GM11168 (cell line): ENCODE data around the gene ACOXL.
"Not testable (repeated sequence)": the region's sequence is repeated elsewhere in the genome, so short reads cannot be mapped to it uniquely, and the experiment has no call there.

Source experiments
- in situ Hi-C: fragments of 300-500 bp; cut with MboI; formaldehyde crosslinking; loops from one replicate; pipeline ENCODE4 v1.12.0; 2022; ENCODE audit warnings: low sequenced_read_pairs; ENCODE audit not compliant: unreplicated experiment

ACOXL gene

GRCh38 chr2:110848071-110848470, 115.7 kb downstream of the ACOXL start:
- in situ Hi-C loops, result no loop called here

GRCh38 chr2:110848519-110849030, 116.2 kb downstream of the ACOXL start:
- in situ Hi-C loops, result no loop called here

GRCh38 chr2:110851531-110851930, 119.2 kb downstream of the ACOXL start:
- in situ Hi-C loops, result no loop called here

DNA sequence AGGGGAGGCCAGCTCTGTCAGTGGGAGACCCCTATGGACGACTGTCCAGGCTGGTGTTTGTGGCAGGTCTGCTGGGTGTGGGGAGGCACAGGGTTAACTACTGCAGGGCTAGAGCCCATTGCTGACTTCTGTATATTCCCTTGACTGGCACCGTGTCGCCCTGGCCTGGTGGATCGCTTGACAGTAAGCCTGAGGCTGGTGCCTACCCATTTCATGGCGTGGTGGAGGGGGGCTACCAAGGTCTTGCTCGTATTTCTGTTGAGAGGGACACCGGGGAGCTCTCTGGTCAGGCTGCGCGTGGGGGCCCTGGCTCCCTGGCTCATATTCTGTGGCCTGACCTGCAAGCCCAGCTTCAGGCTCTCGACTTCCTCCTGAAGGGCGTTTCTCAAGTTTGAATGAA, 119.7 kb downstream of the ACOXL start:
- in situ Hi-C loops, result no loop called here

DNA sequence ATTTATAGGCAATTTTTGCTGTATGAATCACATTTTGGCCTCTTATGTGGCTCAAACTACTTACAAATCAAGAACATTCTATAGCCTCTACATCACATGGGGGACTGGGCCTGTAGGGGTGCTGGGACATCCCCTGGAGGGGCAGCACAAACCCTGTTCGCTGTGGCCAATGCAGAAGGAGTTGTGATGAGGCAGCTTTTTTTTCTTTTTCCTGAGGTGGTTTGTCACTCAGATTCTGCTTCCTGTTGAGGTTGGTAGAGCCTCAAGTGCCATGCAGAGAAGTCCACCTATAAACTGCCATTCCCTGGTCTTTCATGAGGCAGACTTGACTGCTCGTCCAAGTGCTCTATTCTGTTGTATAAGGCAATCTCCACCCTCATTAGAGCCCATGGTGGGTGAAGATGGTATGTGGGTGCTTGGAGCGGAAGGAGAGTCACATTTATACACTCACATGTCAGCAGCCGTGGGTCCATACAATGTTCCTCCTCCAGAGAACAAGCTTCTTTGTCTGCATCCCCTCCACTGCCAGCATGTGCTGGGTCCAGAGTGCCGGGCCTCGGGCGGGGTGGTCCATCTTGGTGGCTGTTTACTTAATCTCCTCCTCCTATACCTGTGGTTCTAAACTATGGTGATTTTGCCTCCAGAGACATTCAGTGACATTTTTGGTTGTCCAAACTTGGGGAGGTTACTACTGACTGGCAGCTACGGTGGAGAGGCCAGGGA, 120.3 kb downstream of the ACOXL start:
- in situ Hi-C loops, result no loop called here

DNA sequence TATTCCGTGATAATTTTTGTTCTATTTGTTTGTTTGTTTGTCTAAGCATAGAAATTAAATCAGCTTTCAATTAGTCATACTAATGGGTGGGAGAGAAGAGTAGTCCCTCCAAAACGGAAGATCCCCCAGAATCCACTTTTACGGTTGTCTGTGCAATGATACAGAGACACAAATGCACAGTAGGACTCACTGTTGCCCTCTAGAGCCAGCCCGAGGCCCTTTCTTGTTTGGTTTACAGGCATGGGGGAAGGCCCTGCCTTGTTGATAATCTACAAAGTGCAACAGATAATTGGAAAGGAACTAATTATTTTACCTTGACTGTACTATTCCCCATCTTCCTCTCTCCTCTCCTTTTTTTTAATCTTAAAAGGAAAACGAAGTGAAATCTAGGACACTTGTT, 121.1 kb downstream of the ACOXL start:
- in situ Hi-C loops, result no loop called here

GRCh38 chr2:110853948-110854347, 121.6 kb downstream of the ACOXL start:
- in situ Hi-C loops, result no loop called here

DNA sequence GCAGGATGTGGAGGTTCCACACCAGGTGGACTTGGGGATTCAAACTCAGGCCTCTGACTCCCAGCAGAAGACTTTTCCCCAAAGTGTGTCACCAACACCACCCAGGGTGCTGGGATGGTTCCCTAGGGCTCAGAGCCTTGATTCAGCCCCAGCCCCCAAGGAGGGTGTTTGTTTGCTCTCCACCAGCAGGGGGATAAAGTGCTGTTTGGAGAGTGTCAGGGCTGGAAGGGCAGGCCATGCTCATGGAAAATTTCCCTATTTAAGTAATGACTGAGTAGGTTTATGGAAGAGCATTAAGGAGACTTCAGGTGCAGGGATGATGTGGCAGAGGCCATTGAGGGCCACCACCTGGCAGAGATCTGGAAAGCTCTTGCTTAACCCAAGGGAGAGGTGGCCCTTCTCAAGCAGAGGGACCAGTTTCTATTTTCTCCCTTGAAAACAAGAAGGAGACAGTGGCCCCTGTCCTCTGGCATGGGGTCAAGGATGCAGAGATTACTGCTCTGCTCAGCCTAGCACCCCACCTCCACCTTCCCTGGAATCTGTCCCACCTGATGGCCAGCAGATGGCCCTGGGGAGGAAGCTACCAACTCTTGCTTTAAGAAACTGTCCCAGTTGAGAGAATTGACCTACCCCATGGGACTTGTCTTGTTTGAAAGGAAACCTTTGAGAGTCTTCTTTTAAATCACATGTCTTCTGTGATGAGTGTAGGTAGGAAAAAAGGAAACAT, 122.1 kb downstream of the ACOXL start:
- in situ Hi-C loops, result no loop called here

- in situ Hi-C loops, result not testable (repeated sequence)
Measured at GRCh38 chr2:110855841-110856240, 123.5 kb downstream of the ACOXL start.

DNA sequence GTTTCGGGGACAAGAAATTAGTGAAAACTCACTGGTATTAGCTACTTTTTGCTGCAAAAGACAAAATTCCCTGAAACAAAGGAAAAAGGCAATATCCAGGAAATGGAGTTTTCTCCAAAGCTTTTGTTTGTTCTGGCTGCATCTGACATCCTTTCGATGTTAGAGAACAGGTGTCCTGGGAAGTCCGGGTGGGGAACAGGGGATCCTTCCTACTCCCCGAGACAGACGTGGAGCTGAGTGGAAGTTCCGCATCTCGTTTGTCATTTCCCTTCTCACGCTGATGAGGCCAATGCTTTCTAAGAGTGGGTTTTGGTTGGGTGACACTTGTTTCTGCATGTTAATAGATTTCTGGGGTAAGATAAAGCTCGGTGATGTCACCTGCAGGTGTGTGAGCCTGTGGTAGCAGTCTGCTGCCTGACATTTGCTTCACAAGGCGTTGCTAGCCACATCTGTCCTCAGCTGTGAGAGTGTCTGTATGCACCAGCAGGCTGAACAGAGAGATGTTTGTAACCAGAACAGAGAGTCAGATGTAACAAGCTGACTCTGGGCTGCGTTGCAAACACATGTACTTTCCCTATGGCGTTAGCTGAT, 125.9 kb downstream of the ACOXL start:
- in situ Hi-C loops, result no loop called here

DNA sequence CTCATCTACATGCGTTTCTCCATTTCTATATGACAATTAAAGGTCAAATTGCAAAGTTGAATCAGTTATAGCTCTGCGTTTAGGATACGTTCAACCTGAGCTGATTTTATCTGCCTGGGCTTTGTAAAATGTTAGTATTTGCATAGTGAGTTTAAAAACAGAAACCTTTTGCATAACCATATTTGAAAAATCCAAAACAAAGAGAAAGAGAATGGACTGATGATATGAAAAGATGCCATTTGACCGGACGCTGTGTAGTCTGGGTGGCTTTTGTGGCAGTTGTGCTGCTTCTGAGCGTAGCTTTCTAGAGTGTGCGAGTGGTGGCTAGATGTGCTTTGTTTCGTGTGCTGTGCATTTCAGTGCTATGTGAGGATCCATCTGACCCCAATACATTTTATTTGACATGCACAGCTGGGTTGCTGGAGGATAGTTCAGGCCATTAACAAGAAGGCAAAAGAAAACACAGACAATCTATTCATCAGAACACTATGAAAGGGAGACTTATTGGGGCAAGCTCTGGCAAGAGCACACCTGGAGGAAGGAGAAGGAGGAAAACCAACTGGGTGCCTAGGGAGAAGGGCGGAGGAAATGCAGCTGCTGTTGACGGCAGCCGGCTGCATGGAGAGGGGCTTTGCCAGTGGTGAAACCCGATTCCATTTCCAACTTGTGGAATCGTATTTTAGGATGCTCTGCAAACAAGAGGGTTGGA, 126.8 kb downstream of the ACOXL start:
- in situ Hi-C loops, result no loop called here

GRCh38 chr2:110860630-110861029, 128.3 kb downstream of the ACOXL start:
- in situ Hi-C loops, result loop anchor here (10.0 kb wide), 1 partner anchor 254 kb away; no protein-coding TSS in a partner anchor

DNA sequence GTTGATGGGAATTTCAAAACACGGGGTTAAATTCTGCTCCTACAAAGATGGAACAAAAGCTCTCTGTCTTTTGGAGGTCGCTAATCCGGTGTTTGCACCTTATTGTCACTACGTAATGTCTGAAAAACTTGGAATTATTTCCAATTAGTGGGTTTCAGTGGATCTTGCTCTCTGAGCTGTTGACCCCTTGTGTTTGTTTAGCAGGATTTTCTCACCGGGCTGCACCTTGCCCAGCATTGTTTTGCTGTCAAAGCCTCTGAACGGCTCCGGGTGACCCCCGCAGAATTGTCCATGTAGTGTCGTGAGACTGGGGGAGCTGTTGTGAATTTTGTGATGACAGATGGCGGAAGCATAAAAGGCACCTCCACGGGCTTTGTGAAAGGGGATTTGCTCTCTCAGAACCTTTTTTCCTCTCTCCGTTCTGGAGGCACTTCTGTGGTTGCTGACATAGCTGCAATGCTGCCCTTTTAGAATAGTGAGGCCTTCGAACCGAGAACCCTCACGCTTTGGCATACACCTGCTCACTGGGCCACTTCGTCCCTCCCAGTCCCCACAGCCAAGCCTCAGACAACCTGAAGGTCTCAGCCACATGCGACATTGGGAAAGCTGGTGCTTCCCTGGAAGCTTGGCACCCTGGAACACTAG, 129.4 kb downstream of the ACOXL start:
- in situ Hi-C loops, result loop anchor here (10.0 kb wide), 1 partner anchor 253 kb away; no protein-coding TSS in a partner anchor

DNA sequence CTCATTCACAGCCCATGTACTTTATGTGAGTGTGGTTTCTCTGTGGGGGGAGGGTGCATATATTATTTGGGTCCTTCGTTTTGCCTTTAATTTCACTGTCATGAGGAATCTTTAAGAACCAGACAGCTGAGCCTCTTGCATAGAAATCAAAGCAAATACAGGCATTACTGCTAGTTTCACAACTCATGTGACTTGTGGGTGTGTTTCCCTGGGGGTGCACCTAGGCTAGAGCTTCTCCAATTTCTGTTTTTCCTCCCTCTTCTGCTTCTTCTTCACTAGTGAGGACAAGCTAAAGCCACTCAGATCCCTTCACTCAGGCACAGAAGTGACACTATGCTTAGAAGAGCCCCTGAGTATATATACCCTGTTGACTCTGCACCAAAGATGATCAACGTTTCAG, 131.4 kb downstream of the ACOXL start:
- in situ Hi-C loops, result loop anchor here (10.0 kb wide), 1 partner anchor 251 kb away; no protein-coding TSS in a partner anchor

DNA sequence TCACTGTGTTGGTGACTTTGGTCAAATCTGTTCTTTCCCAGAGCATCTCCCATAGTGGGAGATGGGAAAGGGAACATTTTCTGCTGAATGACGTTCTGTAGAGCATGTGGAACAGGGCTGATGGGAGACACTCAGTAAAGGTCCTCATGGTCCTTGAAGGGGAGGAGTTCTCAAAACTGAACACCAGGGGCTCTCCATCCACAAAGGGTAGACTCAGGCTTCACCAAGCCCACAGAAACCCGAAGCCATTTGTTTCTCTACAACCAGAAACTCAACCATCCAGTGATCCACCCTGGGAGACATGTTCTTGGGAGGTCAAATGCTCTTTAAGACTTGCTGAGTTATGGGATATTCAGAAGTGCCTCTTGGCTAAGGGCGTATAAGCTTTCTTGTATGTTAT, 131.8 kb downstream of the ACOXL start:
- in situ Hi-C loops, result loop anchor here (10.0 kb wide), 1 partner anchor 251 kb away; no protein-coding TSS in a partner anchor

GRCh38 chr2:110864731-110865130, 132.4 kb downstream of the ACOXL start:
- in situ Hi-C loops, result loop anchor here (10.0 kb wide), 1 partner anchor 250 kb away; no protein-coding TSS in a partner anchor

DNA sequence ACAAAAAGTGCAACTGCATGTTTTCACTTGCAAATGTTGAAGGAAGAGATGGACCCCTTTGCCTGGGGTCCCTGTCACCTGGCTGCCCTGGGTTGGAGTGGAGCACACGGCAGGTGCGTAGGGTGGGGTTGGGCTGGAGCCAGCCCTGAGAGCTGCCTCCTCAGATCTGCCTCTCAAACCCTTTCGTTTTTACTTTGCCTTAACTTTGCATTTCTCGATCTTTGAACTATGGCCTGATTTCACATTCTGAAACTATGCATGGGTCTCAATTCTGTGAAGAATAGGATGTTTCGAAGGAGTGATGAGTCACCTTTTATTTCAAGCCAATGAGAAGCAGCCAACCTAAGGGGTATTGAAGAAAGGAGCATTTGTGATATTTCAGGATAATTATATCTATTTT, 132.8 kb downstream of the ACOXL start:
- in situ Hi-C loops, result loop anchor here (10.0 kb wide), 1 partner anchor 250 kb away; no protein-coding TSS in a partner anchor

- in situ Hi-C loops, result loop anchor here (10.0 kb wide), 1 partner anchor 249 kb away; no protein-coding TSS in a partner anchor
Measured at GRCh38 chr2:110866045-110866444, 133.7 kb downstream of the ACOXL start.

- in situ Hi-C loops, result loop anchor here (10.0 kb wide), 1 partner anchor 248 kb away; no protein-coding TSS in a partner anchor
Measured at GRCh38 chr2:110866466-110866865, 134.1 kb downstream of the ACOXL start.
